ENCODE measurements around the gene TEDC1.

The TEDC1 gene

DNA sequence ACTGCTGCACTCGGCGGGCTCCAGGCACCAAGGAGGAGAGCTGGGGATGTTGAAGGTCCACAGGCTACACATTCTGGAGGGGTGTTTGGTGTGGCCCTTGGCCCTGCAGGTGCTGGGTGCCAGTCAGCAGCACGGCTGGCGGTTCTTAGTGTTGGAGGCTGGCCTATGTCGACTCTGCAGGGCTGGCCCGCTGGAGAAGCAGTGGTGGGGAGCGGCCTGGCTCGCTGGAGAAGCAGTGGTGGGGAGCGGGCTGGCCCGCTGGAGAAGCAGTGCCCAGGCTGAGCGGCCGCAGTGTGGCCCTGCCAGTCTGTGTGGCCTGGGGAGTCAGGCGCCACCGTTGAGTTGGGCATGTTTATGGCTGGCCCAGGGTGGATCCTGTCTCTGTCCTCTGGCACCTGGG lies 44.1 kb upstream of the TEDC1 start:
- H3K4me3 ChIP-seq (ENCODE audit: low read length) = no peak overlapping the region
- H3K36me3 ChIP-seq (ENCODE audit: control insufficient read depth, low read length) = peaks cover 45% of the 10 kb centered on the region
- H3F3A ChIP-seq (ENCODE audit: control insufficient read depth, insufficient read depth) = no peaks in the 10 kb centered on the region
- no peak overlapping the region for H3K4me2 ChIP-seq (ENCODE audit: low read length)
- H3K9me3 ChIP-seq (ENCODE audit: control insufficient read depth, insufficient read depth, low read length) = no peaks in the 10 kb centered on the region
- H3K27me3 ChIP-seq (ENCODE audit: control insufficient read depth, low read length) = no peaks in the 10 kb centered on the region
- peaks cover 16% of the 10 kb centered on the region for H3K79me2 ChIP-seq (ENCODE audit: control insufficient read depth, low read length)
- TF ChIP-seq, protein P1, sequence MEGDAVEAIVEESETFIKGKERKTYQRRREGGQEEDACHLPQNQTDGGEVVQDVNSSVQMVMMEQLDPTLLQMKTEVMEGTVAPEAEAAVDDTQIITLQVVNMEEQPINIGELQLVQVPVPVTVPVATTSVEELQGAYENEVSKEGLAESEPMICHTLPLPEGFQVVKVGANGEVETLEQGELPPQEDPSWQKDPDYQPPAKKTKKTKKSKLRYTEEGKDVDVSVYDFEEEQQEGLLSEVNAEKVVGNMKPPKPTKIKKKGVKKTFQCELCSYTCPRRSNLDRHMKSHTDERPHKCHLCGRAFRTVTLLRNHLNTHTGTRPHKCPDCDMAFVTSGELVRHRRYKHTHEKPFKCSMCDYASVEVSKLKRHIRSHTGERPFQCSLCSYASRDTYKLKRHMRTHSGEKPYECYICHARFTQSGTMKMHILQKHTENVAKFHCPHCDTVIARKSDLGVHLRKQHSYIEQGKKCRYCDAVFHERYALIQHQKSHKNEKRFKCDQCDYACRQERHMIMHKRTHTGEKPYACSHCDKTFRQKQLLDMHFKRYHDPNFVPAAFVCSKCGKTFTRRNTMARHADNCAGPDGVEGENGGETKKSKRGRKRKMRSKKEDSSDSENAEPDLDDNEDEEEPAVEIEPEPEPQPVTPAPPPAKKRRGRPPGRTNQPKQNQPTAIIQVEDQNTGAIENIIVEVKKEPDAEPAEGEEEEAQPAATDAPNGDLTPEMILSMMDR (IDR thresholded peaks at IDR 0.05; ENCODE audit: low read depth, low read length, poor library complexity, severe bottlenecking) = no peak
- no peak for TF ChIP-seq EZH2phosphoT487 (IDR thresholded peaks at IDR 0.05; ENCODE audit: borderline replicate concordance, low read length)
- H3K9me2 ChIP-seq (replicated peaks; ENCODE audit: control insufficient read depth, low read length) = no peaks in the 10 kb centered on the region
- no peaks in the 10 kb centered on the region for H3K4me1 ChIP-seq (ENCODE audit: control insufficient read depth, low read length)
- no peak overlapping the region for H3K27ac ChIP-seq (ENCODE audit: low read depth, low read length)
- H4K20me1 ChIP-seq (ENCODE audit: control insufficient read depth, insufficient read depth, low read depth, low read length) = 0 out of 2 replicates have a peak, but pooled peaks cover 3% of the 10 kb centered on the region

DNA sequence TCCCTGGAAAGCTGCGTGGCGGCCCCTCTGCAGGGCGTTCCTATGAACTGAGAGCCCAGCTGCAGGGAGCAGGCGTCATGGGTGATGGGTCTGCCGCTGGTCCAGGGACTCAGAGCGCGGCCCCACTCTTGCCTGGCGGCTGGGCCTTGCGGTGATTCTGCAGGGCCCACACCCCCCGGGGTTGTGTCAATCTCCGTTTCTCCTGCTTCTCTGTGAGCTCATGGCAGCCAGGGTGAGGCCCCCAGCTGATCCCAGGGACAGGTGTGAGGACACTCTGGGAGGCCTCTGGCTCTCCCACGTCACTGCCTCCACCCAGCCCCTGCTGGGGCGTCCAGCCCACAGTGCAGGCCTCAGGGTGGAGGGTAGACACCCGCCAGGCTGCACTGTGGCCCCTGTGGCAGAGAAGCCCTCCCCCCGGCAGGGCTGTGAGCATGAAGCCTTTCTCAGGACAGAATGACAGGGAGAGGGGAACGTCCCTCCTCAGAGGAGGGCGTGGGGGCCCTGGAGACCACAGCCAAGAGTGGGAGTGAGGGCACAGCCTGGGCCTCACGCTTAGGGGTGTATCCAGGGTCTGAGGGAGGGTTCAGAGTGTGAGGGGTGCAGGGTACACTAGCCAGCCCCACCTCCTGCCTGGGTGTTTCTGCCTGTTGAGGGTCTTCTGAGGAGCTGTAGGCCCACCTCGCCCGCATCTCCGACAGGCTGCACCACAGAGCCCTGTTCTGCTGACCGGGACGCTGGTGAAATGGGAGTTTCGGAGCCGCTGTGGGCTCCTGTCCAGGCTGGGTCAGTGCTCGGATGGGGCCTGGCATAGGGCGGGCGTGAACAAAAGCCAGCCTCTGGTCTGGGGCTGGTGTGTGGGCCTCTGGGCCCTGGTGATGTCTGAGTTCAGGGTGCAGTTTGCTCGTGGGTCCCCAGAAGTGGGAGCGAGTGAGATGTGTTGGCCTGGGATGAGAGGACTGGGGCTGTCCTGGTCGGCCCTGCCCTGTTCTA lies 43.1 kb upstream of the TEDC1 start:
- no peaks in the 10 kb centered on the region for H3K9me3 ChIP-seq (ENCODE audit: control insufficient read depth, insufficient read depth, low read length)
- H3K79me2 ChIP-seq (ENCODE audit: control insufficient read depth, low read length) = peaks cover 14% of the 10 kb centered on the region
- H3K27me3 ChIP-seq (ENCODE audit: control insufficient read depth, low read length) = no peaks in the 10 kb centered on the region
- peaks cover 44% of the 10 kb centered on the region for H3K36me3 ChIP-seq (ENCODE audit: control insufficient read depth, low read length)
- H4K20me1 ChIP-seq (ENCODE audit: control insufficient read depth, insufficient read depth, low read depth, low read length) = 0 out of 2 replicates have a peak, but pooled peaks cover 1% of the 10 kb centered on the region
- no peak overlapping the region for H3K4me3 ChIP-seq (ENCODE audit: low read length)
- no peaks in the 10 kb centered on the region for H3F3A ChIP-seq (ENCODE audit: control insufficient read depth, insufficient read depth)
- no peaks in the 10 kb centered on the region for H3K4me1 ChIP-seq (ENCODE audit: control insufficient read depth, low read length)
- H3K4me2 ChIP-seq (ENCODE audit: low read length) = no peak overlapping the region
- no peaks in the 10 kb centered on the region for H3K9me2 ChIP-seq (replicated peaks; ENCODE audit: control insufficient read depth, low read length)
- H3K27ac ChIP-seq (ENCODE audit: low read depth, low read length) = no peak overlapping the region
- TF ChIP-seq, protein P1 (IDR thresholded peaks at IDR 0.05; ENCODE audit: low read depth, low read length, poor library complexity, severe bottlenecking) = no peak
- no peak for TF ChIP-seq EZH2phosphoT487 (IDR thresholded peaks at IDR 0.05; ENCODE audit: borderline replicate concordance, low read length)

DNA sequence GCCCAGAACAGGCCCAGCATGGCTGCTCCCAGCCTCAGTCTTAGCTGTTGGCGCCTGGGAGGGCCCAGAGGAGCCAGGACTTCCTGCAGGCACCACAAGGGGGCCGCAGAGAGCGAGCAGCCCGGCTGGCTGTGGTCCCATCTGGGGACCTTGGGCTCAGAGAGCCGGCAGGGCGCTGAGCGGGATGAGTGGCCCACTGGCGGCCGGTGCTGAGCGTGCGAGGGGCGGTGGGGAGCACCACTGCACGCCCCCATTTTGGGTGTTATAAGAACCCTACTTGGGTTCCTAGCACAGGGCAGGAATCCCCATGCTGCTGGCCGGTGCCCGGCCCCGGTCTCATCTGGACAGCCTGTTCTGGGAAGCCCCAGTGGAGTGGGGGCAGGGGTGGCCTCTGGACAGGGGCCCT lies 42.3 kb upstream of the TEDC1 start:
- no peak for TF ChIP-seq EZH2phosphoT487 (IDR thresholded peaks at IDR 0.05; ENCODE audit: borderline replicate concordance, low read length)
- TF ChIP-seq, protein P1 (IDR thresholded peaks at IDR 0.05; ENCODE audit: low read depth, low read length, poor library complexity, severe bottlenecking) = peak; percentile 80
- Histone ChIP-seq H3K4me2 (ENCODE audit: low read length) (no peak overlapping the region), H3F3A (ENCODE audit: control insufficient read depth, insufficient read depth) (no peaks in the 10 kb centered on the region), H3K9me2 (replicated peaks; ENCODE audit: control insufficient read depth, low read length) (no peaks in the 10 kb centered on the region), H3K4me3 (ENCODE audit: low read length) (no peak overlapping the region), H3K36me3 (ENCODE audit: control insufficient read depth, low read length) (peaks cover 42% of the 10 kb centered on the region), H3K27me3 (ENCODE audit: control insufficient read depth, low read length) (no peaks in the 10 kb centered on the region), H3K27ac (ENCODE audit: low read depth, low read length) (no peak overlapping the region), H4K20me1 (ENCODE audit: control insufficient read depth, insufficient read depth, low read depth, low read length) (no peaks in the 10 kb centered on the region), H3K9me3 (ENCODE audit: control insufficient read depth, insufficient read depth, low read length) (no peaks in the 10 kb centered on the region), H3K4me1 (ENCODE audit: control insufficient read depth, low read length) (no peaks in the 10 kb centered on the region), H3K79me2 (ENCODE audit: control insufficient read depth, low read length) (peaks cover 14% of the 10 kb centered on the region)
